Astrocyte (in vitro differentiated cells and primary cell): Measurements from ENCODE around the gene CAMK2D.

Source experiments
- EZH2 ChIP-seq: IDR thresholded peaks from 2 replicates; pipeline ENCODE4 v1.6.1; 2012; ENCODE audit warnings: mild to moderate bottlenecking, low read length, inconsistent platforms; ENCODE audit not compliant: insufficient read depth
- TF ChIP-seq, protein P1 (sequence below): IDR thresholded peaks from 2 replicates; pipeline ENCODE4 v1.5.1; 2011; ENCODE audit warnings: low read depth, mild to moderate bottlenecking, inconsistent platforms, low read length, moderate library complexity; ENCODE audit not compliant: insufficient read depth

DNA sequence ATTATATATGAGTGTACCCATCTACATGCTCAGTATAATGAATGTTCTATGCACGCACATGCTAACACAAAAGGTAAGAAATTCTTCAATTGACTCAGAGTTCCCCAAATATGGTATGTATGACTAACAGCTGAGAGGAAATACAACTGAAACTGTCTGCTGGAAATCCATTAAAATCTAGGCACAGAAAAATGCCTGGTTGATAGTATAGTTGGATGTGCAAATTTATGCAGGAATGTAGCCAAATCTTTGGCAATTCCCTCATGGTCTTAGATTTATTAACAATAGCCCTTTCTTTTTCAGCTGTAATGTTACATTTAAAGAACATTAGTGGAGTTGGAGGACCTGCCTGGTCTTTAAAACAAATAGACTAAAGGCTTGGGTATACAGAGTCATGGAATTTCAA, 5.5 kb downstream of the CAMK2D start:
- TF ChIP-seq, protein P1, sequence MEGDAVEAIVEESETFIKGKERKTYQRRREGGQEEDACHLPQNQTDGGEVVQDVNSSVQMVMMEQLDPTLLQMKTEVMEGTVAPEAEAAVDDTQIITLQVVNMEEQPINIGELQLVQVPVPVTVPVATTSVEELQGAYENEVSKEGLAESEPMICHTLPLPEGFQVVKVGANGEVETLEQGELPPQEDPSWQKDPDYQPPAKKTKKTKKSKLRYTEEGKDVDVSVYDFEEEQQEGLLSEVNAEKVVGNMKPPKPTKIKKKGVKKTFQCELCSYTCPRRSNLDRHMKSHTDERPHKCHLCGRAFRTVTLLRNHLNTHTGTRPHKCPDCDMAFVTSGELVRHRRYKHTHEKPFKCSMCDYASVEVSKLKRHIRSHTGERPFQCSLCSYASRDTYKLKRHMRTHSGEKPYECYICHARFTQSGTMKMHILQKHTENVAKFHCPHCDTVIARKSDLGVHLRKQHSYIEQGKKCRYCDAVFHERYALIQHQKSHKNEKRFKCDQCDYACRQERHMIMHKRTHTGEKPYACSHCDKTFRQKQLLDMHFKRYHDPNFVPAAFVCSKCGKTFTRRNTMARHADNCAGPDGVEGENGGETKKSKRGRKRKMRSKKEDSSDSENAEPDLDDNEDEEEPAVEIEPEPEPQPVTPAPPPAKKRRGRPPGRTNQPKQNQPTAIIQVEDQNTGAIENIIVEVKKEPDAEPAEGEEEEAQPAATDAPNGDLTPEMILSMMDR = no peak
- no peak for TF ChIP-seq EZH2
